HG03439 (cell line): Measurements from ENCODE around the gene SLC25A47.
"Not testable (repeated sequence)": the region's sequence is repeated elsewhere in the genome, so short reads cannot be mapped to it uniquely, and the experiment has no call there.

Source experiments
- ATAC-seq: cut with Tn5 transposase; IDR thresholded peaks from one replicate; pipeline ENCODE4 v1.9.1; 2021; ENCODE audit warnings: mild to moderate bottlenecking, moderate library complexity; ENCODE audit not compliant: unreplicated experiment

The SLC25A47 gene, protein sequence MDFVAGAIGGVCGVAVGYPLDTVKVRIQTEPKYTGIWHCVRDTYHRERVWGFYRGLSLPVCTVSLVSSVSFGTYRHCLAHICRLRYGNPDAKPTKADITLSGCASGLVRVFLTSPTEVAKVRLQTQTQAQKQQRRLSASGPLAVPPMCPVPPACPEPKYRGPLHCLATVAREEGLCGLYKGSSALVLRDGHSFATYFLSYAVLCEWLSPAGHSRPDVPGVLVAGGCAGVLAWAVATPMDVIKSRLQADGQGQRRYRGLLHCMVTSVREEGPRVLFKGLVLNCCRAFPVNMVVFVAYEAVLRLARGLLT

DNA sequence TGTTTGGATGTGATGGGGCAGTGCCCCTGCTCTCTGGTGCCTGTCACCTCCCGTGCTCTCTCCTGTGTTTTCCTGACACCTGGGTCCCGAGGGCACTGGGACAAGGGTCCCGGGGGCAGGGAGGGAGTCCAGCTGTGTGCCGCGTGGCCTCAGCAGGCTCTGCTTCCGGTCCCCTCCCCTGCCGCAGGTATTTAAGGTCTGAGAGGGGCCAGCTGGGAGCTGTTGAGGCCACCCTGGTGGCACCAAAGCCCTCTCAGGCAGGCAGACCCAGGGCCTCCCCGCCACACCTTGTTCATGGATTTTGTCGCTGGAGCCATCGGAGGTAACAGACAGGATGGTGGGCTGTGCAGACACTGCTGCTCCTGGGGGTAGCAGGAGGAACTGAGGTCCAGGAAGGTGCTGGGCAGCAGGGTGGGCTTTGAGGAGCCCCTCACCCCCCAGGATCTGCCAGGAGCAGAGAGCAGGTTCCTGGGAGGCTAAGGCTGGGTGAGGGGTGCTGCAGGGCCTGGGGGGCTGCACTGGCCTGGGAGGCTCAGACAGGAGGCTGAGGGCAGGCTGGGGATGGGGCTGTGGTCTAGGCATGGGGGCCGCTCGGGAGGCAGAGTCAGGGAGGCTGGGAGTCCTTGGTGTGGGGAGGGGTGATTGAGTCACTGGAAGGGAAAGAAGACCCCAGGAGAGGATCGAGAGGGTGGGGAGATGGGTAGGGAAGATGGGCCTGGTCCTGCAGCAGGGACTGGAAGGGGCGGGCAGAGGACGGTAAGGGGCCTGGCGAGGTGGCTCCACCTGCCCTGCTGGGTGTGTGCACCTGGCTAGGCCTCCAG lies at the start of gene SLC25A47:
Gene SLC25A47 (plus strand): TSS at position 219 of the 821 bp plus-strand sequence. CDS start 76 bp downstream, at position 295.
- ATAC-seq, result no peak

DNA sequence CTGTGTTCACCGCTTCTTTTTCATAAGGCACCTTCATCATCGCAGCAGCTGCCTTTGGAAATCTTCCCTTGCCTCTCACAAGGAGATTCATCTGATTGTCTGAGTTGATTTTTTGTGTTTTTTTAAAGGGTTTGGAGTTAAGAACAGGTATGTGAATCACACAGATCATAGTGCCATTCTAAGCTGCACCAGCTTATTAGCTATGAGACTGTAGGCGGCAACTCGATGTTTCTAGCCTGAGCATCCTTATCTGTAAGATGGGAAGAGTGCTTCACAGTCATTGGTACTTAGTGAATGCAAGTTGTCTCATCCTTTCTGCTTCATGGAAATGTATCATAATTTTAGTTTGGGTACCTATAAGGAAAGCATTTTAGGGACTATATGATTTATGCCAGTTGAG lies 48.9 kb upstream of the SLC25A47 start:
- ATAC-seq, result no peak

DNA sequence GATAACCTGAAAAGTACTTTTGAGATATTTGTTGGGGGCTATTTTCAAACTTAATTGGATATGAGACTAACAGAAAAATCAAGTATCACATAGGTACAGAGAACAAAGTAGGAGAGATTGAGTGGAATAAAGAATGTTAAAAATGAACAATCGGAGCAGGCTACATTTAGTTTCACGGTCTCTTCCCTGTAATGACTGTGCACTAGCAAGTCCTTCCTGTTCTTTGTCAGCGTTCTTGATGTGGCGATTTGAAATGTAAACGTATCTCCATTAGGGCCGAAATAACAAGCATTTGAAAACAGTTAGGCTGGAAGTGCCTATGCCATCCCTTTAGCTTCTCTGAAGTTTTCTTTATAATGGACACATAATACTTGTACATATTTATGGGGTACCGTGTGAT lies 47.9 kb upstream of the SLC25A47 start:
- ATAC-seq, result no peak

DNA sequence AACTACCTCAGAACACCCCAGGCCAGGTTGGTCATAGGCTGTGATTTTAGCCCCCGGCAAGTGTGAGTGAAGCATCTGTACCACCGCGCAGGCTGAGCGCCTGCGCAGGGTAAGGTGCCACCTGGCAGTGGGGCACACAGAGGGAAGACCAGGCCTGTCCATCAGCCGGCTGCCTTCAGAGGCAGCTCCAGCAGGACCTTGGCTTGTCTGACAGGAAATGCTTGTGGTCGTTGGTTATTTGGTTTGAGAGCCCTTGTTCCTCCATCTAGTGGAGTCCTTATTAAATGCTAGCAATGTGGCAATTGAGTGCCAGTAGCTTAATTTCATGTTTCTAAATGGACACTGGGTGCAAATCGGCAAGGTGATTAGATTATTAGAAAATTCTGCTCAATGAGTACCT lies 44.4 kb upstream of the SLC25A47 start:
- ATAC-seq, result no peak

DNA sequence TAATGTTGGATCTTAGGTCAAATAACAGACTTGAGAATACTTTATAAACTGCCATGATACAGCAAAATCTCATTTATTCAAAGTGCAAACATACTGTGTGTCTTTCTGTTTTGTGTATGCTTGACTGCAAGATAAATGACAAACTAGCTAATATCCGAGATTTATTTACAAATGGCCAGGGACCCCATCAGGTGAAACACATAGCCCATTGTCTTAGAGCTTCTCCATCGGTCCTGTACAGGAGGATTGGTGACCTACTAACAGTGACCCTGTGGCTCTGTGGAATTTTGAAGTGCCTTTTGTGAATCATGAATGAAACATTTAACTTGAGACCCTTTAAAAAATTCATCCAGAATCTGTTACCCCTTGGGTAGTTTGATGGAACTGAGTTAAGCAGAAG lies 44.0 kb upstream of the SLC25A47 start:
- ATAC-seq, result no peak

DNA sequence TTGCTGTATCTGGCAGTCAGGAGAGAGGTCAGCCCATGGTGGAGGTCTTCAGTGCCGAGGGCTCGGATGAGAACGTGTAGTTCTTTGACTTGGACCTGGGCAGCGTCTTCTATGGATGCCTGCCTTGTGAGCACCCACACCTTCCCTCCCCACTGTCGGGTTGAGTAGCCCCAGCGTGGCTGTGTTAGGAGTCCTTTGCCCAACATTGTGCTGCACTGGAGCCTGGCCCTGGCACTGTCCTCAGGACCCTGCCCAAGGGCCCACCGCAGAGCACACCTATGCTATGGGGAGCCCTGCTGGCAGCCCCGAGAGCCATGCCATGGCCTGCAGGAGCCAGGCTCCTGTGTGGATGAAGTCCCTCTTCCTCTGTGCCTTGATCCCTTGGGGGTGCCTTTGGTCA lies 43.6 kb upstream of the SLC25A47 start:
- ATAC-seq, result no peak

DNA sequence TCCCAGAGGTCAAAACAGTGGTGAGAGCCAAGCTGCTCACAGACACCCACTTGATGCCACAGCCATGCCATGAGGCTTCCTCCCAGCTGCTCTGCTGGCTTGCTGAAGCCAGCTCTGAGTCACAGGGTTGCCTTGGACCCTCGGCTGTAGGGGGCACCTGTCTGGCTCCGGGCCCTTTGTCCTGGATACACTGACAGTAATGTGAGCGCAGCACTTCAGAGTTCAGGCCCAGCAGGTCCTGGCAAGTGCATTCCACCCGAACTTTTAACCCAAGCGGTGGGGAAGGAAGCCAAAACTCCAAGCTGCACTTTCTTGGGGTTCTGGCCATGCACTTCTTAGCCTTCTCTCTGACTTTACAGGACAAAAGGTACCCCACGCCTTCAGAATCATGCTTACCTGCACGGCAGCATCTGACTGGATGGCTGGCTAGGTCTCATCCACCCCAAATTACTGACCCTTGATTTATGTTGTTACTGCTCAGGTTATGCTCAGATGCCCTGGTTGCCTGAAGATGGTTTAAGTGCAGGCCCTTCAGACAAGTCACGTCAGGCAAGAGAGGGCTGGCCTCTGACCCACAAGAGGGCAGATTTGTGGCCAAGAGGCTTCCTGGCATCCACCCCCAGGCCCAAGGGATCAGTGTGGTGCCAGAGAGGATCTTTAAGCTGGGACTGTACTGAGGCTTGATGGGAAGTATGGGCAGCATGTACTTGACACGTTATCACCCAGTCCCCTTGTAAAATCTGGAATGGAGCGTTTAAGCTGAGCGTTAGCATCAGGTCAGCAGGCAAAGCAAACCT lies 41.7 kb upstream of the SLC25A47 start:
- no peak for ATAC-seq

DNA sequence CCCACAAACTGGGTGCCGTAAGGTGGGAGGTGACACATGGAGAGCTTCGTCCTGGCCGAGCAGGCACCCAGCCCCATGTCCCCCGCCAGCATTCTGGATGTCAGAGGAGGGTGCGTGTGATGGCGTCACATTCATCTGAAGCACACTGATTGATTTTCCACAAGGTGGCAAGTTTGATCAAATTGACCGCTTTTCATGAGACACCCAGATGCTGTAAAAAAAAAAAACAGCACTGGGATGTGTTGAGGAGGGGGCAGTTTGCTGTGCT lies 41.1 kb upstream of the SLC25A47 start:
- ATAC-seq, result no peak

DNA sequence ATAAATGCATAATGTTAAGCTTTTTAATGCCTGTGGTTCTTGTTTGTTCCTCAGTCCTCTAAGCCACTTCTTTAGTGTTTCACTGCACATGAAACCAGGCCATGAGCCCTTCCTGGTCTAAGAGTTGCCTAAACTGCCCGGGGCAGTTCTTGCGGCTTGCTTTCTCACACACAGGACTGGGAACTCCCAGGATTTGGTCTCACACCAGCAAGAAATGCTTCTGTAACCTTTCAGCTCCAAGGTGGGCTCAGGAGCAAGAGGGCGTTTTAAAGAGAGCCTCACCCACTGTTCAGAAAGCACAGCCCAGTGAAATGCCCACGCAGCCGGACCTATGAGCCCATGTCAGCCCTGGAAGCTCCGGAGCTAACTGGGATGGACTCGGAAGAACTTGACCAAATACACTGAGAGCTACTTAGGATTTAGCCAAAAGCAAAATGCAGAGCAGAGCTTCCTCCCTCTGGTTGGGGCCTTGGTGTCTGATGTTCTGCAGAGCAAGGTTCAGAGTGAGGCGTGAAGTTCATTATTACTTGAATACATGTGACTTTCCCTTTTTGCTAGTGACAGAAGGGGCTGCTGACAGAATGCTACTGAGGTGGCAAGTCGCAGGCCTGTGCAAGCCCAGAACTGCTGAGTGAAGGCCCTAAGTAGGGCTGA lies 40.2 kb upstream of the SLC25A47 start:
- ATAC-seq, result no peak

DNA sequence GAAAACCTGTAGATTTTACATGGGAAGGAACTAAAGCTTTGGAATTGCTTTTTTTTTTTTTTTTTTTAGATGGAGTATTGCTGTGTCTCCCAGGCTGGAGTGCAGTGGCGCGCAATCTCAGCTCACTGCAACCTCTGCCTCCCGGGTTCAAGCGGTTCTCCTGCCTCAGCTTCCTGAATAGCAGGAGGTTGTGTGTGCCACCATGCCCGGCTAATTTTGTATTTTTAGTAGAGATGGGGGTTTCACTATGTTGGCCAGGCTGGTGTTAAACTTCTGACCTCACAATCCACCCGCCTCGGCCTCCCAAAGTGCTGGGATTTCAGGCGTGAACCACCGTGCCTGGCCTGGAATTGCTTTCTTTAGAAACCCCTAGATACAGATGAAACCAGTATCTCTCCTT lies 39.7 kb upstream of the SLC25A47 start:
- not testable (repeated sequence) for ATAC-seq

DNA sequence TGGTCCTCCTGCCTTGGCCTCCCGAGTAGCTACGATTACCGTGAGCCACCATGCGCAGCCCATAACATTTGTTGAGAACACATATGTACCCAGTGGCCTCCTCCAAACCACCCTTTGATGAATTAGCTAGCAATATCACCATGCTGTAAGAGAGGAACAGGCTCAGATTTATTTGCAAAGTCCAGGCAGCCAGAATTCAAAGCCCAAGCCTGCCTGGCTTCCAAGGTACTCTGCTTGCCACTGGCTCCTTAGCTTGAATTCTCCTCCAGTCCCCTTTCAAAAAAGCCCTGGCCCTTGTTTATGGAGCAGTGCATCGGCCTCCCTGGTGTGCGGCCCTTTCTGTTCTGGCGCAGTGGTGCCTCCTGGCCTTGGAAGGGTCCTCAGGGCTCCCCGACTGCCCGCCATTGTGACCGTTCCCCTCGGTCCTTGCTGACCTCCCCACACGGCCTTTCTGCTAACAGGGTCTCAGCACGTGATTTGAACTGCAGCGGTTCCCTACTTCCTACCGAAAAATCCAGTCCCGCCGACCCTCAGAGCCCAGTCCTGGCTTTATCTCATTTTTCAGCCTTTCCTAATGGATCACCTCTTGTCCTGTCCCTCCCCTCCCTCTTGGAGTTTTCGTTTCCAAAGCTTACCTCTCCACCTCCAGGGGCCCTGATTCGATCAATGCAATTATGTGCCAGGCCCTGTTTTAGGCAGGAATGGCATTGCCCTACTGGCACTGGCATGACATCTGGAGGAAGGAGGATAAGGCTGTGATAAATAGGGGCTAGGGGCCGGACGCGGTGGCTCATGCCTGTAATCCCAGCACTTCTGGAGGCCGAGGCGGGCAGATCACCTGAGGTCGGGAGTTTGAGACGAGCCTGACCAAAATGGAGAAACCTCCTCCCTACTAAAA lies 38.9 kb upstream of the SLC25A47 start:
- ATAC-seq, result no peak

DNA sequence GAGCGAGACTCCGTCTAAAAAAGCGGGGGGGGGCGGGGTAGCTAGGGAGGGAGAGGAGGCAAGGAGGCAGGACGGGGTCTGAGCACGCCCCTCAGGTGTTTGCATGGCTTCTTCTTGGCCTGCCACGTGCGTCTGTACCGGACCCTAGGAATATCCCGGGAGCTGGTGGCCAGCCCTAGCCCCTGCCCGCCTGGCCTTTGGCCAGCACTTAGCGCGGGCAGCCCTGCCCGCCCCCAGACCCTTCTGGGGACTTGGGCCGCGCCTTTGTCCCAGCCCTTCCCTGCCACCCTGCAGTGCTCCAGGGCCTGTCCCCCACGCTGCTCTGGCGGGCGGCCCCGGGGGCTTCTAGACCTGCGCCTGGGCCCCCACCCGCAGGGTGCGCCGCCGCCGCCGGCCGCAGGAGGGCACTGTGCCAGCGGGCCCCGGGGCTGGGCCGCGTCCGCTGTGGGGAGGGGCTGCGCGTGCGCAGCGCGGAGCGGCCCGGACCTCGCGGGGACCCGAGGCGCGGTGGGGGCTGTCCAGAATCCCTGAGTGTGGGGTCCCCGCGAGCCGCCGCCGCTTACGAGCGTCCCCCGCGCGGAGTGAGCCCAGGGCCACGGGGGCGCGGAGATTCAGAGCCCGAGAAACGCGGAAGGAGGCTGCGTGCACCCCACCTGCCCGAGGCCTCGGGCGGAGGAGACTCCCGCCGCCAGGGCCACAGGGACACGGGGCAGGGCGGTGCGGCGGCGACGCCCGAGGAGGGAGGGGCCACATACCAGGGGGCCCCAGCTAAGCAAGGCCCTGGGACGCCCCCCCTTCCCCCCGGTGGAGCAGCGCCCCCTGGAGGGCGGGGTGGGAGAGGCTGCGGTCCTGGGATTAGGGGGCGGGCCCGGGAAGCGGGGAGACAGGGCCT lies 37.9 kb upstream of the SLC25A47 start:
- ATAC-seq, result peak; percentile 80

DNA sequence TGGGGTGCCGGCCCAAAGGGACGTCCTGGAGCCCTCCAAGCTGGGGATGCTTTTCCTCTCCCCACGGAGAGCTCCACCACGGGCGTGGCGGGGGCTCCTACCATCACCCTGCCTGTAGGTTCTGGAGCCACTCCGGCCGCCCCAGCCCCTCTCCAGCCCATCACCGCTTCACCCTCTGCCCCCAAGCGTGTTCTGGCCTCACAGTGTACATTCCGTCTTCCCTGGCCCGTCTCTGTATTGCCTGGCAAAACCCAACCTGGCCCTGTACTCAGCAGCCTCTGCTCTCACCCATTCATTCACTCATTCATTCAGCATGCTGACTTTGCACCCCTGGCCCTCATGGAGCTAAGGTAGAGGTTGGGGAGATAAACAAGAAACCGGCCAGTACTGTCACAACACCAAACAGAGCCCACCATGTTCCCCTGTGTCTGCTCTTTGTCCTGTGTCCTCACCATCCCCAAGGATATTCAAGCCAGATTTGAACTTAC lies 37.2 kb upstream of the SLC25A47 start:
- ATAC-seq, result no peak

DNA sequence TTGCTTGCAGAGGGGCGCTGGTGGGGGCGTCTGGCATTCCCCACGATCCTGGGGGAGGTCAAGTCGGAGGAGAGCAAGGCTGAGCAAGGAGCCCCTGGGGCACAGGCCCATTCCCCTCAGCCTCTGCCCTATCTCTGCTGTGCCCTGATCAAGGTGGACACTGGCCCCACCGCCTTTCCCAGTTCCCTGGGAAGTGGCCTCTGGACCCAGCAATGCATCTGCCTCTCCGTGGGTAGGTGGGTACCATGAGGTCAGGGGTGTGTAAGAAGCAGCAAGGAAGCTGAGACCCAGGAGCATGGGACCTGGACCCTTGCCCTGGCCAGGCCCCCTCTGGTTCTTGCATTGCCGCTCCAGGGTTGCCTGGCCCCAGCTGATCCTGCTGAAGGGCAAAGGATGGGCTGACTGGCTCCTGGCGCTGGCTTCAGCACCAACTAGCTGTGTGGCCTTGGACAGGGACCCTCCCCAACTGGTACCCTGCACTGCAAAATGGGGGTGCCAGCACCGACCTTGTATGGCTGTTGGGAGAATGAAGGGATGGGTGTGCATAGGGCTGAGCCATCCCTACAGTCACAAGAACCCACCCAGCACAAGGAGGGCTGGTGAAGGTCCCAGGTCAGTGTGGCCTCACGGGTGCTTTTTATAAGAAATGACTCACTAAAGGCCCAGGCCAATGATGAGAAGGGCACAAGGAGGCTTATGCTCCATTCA lies 36.5 kb upstream of the SLC25A47 start:
- ATAC-seq, result no peak

DNA sequence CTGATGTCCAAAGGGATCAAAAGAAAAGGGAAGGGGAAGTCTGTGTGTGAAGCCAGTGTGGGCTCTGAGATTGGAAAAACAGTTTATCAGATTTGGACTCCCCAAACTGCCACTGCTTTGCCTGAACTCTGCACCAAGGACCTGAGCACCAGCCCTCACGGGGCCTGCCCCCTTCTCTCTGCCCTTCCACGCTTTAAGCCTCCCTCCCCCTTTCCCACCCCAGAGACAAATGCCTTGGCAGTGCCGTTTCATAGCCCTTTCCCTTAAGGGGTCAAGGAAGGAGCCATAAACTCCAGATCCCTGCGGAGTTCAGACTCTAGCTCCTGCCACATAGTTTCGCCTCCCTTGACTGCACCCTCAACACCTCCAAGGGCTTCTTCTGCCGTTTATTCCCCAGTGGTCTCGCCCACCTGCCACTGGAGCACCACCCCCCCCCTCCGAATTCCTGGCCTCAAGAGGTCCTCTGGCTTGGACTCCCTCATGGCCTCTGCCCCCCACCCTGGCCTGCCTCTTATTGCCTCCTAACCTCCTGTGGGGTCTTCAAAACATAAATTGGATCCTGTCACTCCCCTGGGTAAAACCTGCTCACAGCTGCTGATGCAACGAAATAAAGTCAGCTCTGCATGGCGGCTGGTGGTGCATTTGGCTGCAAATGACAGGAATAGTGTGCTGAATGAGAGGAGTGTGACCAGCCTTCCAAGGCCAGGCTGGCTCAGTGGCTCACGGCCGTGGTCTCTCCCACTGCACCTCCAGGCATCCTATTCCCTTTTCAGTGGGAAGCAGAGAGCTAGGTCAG lies 35.7 kb upstream of the SLC25A47 start:
- ATAC-seq, result no peak

DNA sequence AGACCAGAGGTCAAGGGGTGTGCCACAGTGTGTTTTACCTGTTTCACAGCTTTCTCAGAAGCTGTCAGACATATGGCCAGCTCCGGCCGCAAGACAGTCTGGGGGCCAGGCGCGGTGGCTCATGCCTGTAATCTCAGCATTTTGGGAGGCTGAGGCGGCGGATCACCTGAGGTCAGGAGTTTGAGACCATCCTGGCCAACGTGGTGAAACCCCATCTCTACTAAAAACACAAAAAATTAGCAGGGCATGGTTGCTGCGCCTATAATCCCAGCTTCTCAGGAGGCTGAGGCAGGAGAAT lies 35.2 kb upstream of the SLC25A47 start:
- ATAC-seq, result not testable (repeated sequence)

DNA sequence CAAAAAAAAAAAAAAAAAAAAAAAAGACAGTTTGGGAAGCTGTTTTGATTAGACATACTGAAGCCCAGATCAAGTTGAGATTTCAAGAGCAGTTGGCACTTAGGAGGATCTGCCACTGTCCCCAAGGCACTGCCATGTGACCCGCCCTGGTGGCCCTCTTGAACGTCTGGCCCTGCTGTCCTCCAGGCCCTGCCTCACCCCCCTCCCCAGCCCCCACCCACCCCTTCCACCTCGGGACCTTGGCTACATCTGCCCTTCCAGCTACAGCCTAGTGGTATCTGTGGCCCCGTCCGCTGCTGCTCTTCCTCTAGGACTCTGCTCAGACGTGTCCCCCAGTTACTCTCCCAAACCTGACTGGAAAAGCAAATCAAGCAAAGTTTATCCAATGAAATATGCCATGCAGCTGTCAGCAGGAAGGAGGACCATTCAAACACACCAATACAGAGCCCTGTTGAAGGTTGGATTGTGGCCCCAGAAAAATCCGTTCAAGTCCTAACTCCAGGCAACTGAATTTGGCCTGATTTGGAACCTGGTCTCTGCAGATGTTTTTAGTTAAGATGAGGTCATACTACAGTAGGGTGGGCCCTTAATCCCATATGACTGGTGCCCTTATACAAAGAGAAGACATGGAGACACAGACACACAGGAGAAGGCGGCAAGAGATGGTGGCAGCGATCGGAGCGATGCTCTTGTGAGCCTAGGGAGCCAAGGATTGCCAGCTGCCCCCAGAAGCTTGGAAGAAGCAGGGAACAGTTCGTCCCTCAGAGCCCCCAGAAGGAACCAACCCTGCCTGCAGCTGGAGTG lies 34.6 kb upstream of the SLC25A47 start:
- no peak for ATAC-seq
